NCI-H460 (cell line): Measurements from ENCODE around the gene ZSCAN21. TPM values are rescaled to one million over a fixed set of nuclear protein-coding genes. Genes with fewer than 3 reads are reported as not detected.

Source experiments
- DNase-seq: peaks from one replicate; pipeline ENCODE4 v3.0.0-alpha.2; 2016; ENCODE audit warnings: low read depth; ENCODE audit errors: extremely low read depth
- small RNA-seq, 2 experiments: library from RNA; depleted of rRNA; stranded (forward); fragments of <200 nt; gene quantifications; one replicate each; pipeline ENCODE3, GENCODE V24; 2014
- total RNA-seq: library from RNA; depleted of rRNA; stranded (reverse); fragments of >200 nt; shearing (Covaris generic); gene quantifications from 2 replicates; pipeline ENCODE4 v1.2.3, GENCODE V29; 2014; rRNA removed

Gene ZSCAN21
- total RNA-seq, 1 experiment from 2014 or later = 13.5 TPM

- DNase-seq = no peak
These were observed 45.7 kb downstream of the ZSCAN21 start for GRCh38 chr7:100095289-100095688.

GRCh38 chr7:100095704-100096103, 46.1 kb downstream of the ZSCAN21 start:
- no peak for DNase-seq

- no peak for DNase-seq
These were observed 49.3 kb downstream of the ZSCAN21 start for GRCh38 chr7:100098913-100099312.

DNA sequence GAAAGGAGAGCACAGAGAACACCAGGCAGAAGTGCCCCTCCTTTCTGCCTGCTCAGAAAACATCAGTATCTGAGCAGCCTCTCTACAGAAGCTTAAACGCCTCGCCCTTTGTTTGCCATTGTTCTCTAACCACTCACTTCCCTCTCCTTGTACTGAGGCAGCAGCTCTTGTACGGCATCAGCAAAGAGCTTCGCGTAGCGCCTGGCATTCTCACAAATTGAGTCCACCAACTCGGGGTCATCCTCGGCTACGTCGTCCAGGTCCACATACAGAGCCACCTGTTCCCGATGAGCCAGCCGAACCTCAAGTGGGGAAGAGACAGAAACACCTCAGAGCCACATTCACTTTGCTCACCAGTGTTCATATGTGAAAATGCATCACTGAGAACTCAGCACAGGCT, 49.9 kb downstream of the ZSCAN21 start:
- DNase-seq = no peak

DNA sequence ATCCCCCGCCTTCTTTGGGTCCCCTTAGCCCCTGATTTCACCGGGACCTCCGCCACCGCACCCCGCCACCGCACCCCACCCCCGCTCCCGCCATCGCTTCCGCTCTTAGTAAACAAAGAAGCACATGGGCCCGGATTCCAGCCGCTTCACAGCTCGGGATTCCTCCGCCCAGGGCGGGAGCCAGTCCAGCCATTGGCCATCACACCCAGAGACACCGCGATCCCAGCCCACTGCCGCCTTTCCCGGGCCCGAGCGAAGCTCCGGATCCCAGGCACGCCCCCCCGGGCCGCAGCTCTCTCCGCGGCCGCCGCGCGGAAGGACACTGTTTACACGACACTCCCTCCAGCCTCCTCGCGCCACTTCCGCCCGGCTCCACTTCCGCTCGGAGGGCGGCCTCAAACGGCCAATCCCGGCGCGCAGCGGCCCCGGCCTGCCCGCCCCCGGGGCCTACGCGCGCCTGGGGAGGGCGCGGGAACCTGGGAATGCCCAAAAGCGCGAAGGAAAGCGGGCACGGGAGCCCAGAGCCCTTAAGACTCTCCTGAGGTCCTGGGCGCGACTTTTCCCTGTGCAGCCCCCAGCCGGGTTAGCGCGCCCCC, 50.9 kb downstream of the ZSCAN21 start:
- DNase-seq = peak; percentile 92

DNA sequence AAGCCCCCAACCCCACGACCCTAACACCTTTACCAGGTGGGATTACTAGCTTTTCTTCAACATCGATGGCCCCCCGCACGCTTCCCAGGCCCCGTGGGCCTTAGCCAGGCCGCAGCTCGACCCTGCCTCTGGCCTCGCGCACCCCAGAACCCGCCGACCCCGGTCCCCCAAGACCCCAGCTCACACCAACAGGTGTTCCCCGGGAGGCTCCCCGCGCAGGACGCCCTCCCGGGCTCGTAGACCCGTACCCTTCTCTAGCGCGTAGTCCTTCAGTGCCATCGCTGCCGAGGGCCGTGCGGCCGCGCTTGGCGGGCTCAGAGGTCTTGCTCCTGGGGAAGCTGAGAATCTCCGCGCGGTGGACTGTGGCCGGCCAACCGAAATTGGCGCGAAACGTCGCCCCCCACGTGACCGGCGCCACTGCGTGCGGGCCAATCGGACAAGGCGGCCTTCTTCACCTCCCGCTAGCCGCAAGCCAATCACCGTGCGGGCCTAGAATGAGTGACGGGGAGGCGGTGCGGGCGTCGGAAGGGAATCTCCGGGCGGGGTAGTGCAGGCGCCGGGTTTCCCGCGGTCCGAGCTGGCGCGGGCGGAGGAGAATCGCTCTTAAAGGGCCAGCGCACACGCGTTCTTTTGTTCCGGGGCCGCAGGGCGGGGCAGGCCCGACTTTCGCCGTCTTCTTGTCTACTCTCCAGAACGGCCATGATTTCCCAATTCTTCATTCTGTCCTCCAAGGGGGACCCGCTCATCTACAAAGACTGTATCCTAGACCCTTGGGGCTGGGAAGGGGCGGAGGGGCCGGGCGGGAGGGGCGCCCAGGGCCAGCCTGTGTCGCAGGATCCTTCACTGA, 51.7 kb downstream of the ZSCAN21 start, which contains the start of the genes AP4M1 and MCM7:
Gene AP4M1 (plus strand): TSS at position 628 of the 847 bp plus-strand sequence. CDS start 72 bp downstream, at position 700.
Gene MCM7 (minus strand): TSS at position 382 of the 847 bp plus-strand sequence. CDS start 103 bp downstream, at position 279.
- DNase-seq = peak; percentile 99

DNA sequence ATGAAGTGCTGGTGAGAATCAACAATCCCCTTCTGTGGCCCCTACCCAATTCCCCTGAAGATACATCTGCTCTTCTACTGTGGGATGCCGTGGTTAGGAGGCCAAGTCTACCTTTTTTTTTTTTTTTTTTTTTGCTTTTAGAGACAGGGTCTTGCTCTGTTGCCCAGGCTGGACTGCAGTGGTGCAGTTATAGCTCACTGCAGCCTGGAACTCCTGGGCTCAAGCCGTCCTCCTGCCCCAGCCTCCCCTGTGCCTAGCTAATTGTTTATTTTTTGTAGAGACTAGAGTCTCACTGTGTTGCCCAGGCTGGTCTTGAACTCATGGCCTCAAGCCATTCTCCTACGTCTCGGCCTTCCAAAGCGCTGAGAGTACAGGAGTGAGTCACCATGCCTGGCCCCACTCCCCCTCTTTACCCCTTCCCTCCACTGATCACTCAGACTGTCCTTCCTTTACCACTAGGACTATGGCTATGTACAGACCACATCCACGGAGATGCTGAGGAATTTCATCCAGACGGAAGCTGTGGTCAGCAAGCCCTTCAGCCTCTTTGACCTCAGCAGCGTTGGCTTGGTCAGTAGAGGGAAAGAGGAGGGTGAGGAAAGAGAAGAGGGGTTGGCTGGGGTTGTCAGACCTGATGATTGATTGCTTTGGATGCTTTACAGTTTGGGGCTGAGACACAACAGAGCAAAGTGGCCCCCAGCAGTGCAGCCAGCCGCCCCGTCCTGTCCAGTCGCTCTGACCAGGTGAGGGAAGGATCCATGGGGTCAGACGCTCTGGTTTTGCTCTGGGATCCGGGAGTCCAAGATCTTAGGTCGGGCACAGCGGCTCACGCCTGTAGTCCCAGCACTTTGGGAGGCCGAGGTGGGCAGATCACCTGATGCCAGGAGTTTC, 53.6 kb downstream of the ZSCAN21 start:
- no peak for DNase-seq

GRCh38 chr7:100105534-100105933, 56.0 kb downstream of the ZSCAN21 start:
- no peak for DNase-seq

GRCh38 chr7:100106633-100107032, 57.1 kb downstream of the ZSCAN21 start:
- DNase-seq = no peak

GRCh38 chr7:100107125-100107737, 57.7 kb downstream of the ZSCAN21 start:
- DNase-seq = no peak

DNA sequence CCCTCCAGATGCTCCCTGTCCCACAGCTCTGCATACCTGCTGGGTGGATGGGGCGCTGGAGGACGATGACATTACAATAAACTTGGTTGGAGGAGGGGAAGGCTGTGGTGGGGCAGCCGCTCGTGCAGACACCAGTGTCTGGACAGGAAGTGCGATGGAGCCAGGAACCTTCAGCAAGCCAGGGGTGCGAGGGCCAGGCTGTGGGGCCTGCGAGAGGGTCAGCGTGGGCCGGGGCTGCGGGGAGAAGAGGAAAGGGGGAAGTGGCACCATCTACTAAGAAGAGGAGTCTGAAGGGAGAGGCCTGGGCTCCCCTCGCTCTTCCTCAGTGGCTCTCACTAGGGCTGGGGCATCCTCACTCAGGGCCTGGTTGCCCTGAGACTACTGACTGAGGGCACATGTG, 58.3 kb downstream of the ZSCAN21 start:
- no peak for DNase-seq

DNA sequence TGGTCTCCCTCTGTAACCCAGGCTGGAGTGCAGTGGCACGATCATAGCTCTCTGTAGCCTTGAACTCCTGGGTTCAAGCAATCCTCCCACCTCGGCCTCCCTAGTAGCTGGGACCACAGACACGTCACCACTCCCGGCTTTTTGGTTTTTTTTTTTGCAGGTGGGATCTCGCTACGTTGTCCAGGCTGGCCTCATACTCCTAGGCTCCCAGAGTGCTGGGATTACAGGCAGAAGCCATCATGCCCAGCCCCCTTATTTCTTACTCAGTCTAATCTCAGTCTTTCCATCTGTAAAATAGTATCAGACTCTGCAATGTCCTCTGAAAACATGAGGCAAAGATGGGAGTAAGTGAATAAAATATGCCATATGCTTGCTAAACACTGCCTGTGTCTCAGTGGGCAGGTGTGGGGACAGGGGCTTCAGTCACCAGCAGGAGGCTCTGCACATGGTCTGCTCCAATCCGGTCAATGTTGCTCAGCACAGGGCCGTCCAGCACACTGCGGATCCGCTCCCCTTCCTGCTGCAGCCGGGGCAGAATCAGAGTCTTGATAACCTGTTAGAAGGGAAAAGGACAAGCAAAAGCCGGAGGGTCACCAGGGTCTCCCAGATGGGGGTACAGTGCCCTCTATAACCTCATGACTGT, 60.1 kb downstream of the ZSCAN21 start:
- DNase-seq = no peak

GRCh38 chr7:100111156-100111555, 61.6 kb downstream of the ZSCAN21 start:
- DNase-seq = no peak

DNA sequence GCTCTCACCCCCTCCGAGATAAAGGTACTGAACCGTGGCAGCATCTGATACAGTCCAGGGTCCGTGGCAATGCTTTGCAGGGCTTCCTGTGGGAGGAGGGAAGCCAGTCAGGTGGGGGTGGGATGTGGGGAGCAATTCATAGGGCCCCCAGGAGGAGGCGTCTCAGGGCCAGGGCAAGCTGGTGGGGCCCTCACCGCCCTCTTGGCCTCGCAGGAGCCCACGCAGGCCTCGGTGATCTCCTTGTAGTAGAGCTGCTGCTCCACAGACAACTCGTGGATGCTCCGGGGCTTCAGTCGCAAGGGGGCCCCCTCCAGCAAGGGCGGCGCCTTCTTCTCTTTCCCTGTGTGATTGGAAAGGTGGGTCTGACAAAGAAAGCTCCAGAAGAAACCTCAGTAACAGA, 62.3 kb downstream of the ZSCAN21 start:
- DNase-seq = no peak

Small RNA genes within 50 kb of the gene (small RNA-seq; reads per million reads assigned to genes)
- gene MIR106B = 9.2 to 100 reads per million in 2 experiments
- 136 to 2,636 reads per million in 2 experiments for gene MIR25
- 28.8 to 530 reads per million in 2 experiments for gene MIR93

Other genes starting within 250 kb of the ZSCAN21 start
- gene CYP3A43, start 221.8 kb upstream of the ZSCAN21 start, total RNA-seq = 0.05 TPM in 1 of 2 replicates, not detected in the other
- 0.10 TPM in 1 of 2 replicates, not detected in the other for gene OR2AE1, start 172.7 kb upstream of the ZSCAN21 start, total RNA-seq
- gene TRIM4, start 130.2 kb upstream of the ZSCAN21 start, total RNA-seq = 31.3 and 39.0 TPM in 2 replicates
- gene GJC3, start 120.2 kb upstream of the ZSCAN21 start, total RNA-seq = not detected in 2 replicates
- not detected in 2 replicates for gene AZGP1, start 73.7 kb upstream of the ZSCAN21 start, total RNA-seq
- 16.1 and 19.9 TPM in 2 replicates for gene ZKSCAN1, start 34.2 kb upstream of the ZSCAN21 start, total RNA-seq
- 29.1 and 30.5 TPM in 2 replicates for gene ZNF3, start 31.9 kb downstream of the ZSCAN21 start, total RNA-seq
- gene COPS6, start 39.2 kb downstream of the ZSCAN21 start, total RNA-seq = 59.3 and 73.8 TPM in 2 replicates
- 88.4 and 91.0 TPM in 2 replicates for gene MCM7, start 51.6 kb downstream of the ZSCAN21 start, total RNA-seq
- gene AP4M1, start 51.9 kb downstream of the ZSCAN21 start, total RNA-seq = 15.8 and 18.1 TPM in 2 replicates
- gene TAF6, start 69.6 kb downstream of the ZSCAN21 start, total RNA-seq = 41.0 and 42.7 TPM in 2 replicates
- 4.7 and 6.9 TPM in 2 replicates for gene CNPY4, start 69.9 kb downstream of the ZSCAN21 start, total RNA-seq
- 0.69 and 0.89 TPM in 2 replicates for gene MBLAC1, start 77.2 kb downstream of the ZSCAN21 start, total RNA-seq
- 81.9 and 83.0 TPM in 2 replicates for gene LAMTOR4, start 99.1 kb downstream of the ZSCAN21 start, total RNA-seq
- 5.7 and 10.2 TPM in 2 replicates for gene TRAPPC14, start 108.9 kb downstream of the ZSCAN21 start, total RNA-seq
- 0.12 and 0.55 TPM in 2 replicates for gene GAL3ST4, start 118.8 kb downstream of the ZSCAN21 start, total RNA-seq
- gene GPC2, start 127.6 kb downstream of the ZSCAN21 start, total RNA-seq = 2.9 and 3.7 TPM in 2 replicates
- 0.05 TPM in 1 of 2 replicates, not detected in the other for gene STAG3, start 128.1 kb downstream of the ZSCAN21 start, total RNA-seq
- not detected in 2 replicates for gene PVRIG, start 170.2 kb downstream of the ZSCAN21 start, total RNA-seq